GM19099 (cell line): ENCODE data around the gene SGCE.

Source experiments
- POLR2A ChIP-seq: IDR thresholded peaks from 3 replicates; pipeline ENCODE4 v1.6.1; 2011; ENCODE audit warnings: low read depth; ENCODE audit not compliant: insufficient read length; ENCODE audit errors: extremely low read depth

The SGCE gene, protein sequence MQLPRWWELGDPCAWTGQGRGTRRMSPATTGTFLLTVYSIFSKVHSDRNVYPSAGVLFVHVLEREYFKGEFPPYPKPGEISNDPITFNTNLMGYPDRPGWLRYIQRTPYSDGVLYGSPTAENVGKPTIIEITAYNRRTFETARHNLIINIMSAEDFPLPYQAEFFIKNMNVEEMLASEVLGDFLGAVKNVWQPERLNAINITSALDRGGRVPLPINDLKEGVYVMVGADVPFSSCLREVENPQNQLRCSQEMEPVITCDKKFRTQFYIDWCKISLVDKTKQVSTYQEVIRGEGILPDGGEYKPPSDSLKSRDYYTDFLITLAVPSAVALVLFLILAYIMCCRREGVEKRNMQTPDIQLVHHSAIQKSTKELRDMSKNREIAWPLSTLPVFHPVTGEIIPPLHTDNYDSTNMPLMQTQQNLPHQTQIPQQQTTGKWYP

DNA sequence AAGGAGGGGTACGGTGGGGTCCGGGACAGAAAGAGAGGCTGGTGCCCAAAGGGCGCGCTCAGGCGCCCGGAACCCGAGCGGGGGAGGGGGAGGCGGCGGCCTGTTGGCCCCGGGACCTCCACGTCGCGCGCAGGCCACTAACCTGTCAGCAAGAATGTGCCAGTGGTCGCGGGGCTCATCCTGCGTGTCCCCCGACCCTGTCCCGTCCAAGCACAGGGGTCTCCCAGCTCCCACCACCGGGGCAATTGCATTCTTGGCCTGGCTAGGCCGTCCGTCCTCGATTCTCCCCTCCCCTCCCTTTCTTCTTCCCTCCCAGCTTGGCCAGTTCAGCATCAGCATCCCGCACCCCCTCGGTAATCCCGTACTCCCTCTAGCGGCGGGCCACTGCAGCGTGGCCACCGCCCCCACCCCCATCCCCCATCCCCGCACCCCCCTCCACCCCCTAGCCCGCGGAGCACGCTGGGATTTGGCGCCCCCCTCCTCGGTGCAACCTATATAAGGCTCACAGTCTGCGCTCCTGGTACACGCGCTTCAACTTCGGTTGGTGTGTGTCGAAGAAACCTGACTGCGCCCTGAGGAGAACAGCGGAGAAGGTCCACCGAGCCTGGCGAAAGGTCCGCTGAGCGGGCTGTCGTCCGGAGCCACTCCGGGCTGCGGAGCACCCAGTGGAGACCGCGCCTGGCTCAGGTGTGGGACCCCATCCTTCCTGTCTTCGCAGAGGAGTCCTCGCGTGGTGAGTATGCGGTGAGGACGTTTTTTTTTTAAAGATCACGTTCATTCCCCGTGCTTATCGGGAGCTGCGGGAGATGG lies at the start of gene SGCE:
SGCE (minus strand) TSS at position 286 of the 810 bp plus-strand sequence; CDS start at position 251, 35 bp downstream.
- TF ChIP-seq POLR2A, result peak; percentile 88

DNA sequence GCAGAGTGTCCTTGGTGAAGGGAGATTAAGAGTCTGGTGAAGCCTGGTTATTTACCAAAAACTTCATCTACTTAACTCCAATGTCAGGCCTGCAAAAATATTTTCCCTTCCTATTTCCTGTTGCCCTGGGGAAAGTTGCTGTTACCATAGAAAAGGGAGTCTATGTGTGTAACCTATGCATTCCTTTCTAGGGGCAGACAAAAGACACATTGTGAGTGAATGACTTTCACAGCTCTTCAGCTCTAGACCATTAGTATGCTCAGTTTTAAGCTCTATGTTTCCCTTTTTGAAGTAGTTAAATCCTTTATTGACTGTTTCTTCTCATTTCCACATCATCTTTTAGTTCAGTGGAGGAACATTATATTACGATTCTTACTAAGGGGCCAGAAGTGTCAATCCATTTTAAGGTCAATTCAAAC lies 45.6 kb upstream of the SGCE start:
- TF ChIP-seq POLR2A, result no peak

DNA sequence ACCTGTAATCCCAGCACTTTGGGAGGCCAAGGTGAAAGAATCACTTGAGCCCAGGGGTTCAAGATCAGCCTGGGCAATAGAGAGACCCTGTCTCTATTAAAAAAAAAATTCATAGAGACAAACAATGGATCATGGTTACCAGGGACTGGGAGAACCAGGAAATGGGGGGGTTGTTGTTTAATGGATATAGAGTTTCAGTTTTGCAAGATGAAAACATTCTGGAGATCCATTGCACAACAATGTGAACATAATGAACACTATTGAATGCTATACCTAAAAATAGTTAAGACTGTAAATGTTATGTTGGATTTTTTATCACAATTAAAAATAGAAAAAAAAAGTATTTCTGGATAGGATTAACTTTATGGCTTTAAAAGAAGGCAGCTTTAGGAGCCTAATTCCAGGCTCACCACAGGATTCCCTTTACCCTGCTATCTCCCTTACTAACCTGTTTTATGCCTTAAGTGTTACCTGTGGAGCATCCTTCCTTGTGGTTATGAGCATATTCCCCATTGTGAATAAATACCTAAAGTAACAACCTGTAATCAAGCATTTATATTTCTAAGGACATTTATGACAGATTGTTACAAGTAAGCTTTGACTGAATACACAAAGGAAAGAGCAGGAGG lies 45.1 kb upstream of the SGCE start:
- TF ChIP-seq POLR2A, result no peak

DNA sequence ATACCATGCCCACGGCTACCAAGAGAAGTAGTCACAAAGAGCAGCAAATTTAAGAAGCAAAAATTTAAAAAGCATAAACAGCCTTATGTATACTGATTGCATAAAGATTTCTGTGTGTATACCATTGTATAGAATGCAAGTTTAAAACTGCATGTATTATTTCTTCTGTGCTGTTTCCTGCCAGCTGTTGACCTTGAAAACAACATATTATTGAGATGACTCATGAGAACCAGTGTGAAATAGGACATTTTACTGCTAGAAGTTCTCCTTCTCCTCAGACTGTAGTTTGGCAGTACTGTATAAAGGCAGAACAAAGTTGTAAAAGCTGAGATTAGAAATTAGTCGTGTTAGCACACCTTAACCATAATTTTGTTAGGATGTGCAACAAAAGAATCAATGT lies 42.3 kb upstream of the SGCE start:
- no peak for TF ChIP-seq POLR2A

DNA sequence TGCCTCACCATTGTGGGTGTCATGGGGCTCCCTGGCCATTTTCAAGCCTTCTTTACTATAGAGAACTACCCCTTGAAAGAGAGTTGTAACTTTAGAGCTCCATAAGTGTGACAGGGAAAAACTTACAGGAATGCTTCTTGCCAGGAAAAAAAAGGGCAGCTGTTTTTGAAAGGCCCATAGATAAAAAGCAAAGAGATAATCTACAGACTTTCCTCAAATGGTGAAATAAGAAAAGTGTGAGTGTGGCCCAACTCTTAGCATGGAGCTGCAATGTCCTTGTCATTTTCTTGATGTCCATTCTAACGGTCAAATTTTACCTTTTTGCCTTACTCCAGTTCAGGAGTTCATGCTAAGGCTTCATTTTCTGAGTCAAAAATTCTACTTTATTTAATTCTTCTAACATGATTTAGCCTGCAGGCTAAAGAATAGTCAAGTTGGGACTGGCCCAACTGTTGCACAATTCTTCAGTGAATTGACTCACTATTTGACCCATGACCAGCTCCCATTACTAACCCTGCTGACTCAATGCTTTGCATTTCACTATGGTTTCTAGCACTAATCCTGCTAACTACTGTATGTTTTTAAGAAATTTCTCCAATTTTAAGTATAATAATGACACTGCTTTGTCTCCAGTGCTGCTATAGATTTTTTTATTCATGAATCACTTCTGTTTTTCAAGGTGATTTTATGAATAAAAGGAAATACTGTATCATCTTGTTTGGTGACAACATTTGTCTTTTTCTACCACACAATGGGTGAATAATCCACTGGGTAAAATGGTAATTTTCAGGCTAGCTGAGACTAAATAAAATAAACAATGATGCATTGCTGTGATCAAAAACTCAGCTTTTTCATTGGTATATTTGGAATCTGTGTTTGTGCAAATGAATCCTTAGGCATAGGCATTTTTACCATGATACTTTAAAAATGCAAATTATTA lies 41.4 kb upstream of the SGCE start:
- TF ChIP-seq POLR2A, result no peak

DNA sequence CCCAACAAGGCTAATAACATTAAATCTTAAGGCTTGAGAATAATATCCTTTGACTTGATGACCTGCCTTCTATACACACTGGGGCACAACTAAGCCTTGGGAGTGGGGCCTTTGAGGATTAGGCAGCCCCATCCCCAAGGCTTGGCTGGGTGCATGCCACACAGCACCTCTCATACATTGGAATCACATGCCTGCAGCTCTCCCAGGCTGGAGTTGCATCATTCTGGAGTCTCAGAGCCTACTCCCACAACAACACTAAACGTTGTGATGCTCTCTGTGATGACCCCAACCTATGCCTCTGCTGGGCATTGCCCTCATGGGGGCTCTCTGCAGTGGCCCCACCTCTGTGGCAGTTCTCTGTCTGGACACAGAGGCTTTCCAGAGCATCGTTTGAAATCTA lies 31.9 kb upstream of the SGCE start:
- no peak for TF ChIP-seq POLR2A

DNA sequence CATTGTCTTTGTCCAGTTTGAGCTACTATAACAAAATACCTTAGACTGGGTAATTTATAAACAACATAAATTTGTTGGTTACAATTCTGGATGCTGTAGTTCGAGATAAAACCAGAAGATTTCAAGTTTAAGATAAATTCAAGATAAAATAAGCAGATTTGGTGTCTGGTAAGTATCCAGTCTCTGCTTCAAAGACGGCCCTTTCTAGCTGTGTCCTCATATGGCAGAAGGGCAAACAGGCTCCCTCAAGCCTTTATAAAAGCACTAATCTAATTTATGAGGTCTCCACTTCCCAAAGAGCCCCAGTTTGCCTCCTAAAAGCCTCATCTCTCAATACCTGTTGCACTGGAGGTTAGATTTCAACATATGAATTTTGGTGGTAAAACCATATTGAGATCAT lies 31.1 kb upstream of the SGCE start:
- no peak for TF ChIP-seq POLR2A

DNA sequence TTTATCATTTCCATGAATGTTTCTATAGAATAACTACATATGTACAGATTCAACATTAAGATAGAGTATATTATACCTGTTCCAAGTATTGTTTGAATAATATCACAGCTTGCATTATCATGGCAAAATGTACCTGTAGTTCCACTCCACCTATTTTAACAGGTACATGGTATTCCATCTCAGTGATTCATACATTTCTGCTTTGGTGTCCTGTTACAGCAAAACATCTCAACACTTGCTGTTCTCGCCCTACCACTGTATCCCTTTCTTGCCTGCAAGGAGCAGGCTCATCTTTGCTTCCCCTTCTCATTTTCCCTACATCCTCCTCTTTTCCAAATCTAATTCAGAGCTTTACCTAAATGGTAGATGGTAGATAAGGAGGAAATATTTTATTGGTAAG lies 27.1 kb upstream of the SGCE start:
- TF ChIP-seq POLR2A, result no peak

DNA sequence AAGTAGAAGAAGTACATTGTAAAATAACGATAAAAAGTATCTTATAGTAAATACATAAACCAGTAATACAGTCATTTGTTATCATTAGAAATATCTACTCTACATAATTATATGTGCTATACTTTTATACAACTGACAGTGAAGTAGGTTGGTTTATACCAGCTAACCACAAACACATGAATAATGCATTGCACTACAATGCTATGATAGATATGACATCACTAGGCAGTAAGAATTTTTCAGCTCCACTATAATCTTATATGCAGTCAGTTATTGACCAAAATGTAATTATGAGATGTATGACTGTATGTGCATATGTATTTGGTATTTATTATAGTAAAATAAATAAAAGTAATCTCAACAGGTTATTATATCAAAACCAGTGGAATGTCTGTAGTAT lies 23.4 kb upstream of the SGCE start:
- no peak for TF ChIP-seq POLR2A

DNA sequence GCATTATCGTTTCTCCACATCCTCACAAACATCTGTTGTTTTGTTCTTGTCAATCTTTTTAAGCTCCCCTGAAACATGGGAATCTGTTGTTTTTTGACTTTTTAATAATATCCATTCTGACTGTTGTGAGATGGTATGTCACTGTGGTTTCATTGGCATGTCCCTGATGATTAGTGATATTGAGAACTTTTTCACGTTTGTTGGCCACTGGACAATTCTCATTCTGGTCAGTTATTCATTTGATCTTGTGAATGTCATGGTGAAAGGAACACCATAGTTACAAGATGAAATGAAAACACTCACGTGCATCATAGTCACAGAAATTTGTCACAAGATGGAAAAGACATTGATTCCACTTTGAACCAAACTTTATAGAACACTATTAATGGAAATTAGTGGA lies 20.5 kb upstream of the SGCE start:
- no peak for TF ChIP-seq POLR2A

DNA sequence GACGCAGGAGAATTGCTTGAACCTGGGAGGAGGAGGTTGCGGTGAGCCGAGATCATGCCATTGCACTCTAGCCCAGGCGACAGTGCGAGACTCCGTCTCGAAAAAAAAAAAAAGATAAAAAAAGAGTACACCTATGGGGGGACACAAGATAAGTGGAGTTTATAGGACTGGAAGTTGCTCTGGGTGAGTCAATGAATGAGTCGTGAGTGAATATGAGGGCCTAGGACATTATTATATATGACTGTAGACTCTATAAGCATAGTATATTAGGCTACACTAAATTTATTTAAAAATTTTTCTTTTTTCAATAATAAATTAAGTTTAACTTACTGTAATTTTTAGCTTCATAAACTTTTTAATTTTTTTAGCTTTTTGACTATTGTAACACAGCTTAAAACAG lies 19.4 kb upstream of the SGCE start:
- no peak for TF ChIP-seq POLR2A

DNA sequence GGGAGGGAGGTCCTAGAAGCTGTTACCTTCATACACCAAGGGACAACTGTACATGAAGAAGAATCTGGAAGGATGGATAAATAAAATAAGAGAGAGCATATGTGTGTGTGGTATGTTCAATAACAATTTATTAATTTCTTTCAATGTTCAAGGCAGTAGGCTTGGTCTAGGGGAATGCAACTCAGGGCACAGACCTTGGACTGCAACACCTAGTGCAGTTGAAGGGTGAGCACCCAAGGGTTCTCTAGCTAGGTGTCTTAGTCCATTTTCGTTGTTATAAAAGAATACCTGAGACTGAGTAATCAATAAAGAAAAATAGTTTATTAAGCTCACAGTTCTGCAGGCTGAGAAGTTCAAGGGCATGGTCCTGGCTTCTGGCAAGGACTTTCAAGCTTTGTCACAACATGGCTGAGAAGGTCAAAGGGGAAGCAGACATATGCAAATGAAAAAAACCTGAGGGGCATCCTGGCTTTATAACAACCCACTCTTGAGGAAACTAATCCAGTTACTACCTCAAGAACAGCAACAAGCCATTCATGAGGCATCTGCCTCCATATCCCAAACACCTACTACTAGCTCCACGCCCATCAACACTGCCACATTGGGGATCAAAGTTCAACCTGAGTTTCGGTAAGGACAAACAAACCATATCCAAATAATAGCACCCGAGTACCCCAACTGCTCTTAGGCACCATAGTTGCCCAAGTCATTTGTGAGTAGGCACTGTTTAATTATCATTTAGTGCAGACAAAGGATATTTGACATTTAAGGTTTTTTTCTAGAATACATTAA lies 15.7 kb upstream of the SGCE start:
- TF ChIP-seq POLR2A, result no peak

DNA sequence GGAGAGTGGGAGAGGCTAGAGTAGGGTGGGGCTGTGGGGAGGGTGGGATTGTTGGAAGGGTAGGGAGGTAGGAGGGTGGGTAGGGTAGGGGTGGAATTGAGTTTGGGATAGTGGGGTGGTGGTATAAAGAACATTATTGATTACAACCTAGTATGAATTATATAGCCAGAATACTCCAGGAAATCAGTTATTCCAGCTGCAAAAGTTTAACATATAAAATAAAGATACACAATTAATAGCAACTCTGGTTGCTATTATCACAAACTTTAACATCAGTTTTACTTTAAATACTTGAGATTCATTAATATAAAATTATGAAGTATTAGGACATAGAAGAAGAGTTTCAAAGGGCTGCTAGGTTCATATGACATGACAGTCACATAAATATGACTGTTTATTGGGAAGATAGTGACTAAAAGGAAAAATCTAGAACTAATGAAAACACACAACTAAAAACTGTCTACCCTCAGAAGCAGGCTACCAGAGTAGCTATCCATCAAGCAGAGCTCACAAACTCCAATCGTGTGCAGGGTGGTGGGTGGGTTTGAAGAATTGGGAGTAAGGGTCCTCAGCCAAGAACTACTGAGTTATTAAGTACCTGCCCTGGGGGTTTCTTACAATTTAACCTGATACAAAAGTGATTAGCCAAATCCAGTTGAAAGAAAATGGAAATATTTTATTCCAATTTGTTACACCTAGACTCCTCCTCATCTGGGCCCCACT lies 14.0 kb upstream of the SGCE start:
- TF ChIP-seq POLR2A, result no peak
